ENCODE data around the gene PSPN.
"Not testable (repeated sequence)": the region's sequence is repeated elsewhere in the genome, so short reads cannot be mapped to it uniquely, and the experiment has no call there.

DNA sequence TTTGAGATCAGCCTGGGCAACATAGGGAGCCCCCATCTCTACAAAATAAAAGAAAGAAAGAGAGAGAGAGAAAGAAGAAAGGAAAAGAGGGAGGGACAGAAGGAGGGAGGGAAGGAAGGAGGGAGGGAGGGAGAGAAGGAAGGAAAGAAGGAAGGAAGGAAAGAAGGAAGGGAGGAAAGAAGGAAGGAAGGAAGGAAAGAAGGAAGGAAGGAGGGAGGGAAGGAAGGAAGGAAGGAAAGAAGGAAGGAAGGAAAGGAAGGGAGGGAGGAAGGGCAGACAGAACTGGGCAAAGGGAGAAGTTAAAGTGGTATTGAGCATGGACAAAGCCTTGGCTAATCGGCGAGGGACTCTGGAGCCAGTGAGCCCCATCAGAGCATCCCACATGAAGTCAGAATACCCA is 26.5 kb downstream of the PSPN start:
- TF ChIP-seq, protein P1, sequence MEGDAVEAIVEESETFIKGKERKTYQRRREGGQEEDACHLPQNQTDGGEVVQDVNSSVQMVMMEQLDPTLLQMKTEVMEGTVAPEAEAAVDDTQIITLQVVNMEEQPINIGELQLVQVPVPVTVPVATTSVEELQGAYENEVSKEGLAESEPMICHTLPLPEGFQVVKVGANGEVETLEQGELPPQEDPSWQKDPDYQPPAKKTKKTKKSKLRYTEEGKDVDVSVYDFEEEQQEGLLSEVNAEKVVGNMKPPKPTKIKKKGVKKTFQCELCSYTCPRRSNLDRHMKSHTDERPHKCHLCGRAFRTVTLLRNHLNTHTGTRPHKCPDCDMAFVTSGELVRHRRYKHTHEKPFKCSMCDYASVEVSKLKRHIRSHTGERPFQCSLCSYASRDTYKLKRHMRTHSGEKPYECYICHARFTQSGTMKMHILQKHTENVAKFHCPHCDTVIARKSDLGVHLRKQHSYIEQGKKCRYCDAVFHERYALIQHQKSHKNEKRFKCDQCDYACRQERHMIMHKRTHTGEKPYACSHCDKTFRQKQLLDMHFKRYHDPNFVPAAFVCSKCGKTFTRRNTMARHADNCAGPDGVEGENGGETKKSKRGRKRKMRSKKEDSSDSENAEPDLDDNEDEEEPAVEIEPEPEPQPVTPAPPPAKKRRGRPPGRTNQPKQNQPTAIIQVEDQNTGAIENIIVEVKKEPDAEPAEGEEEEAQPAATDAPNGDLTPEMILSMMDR (IDR thresholded peaks at IDR 0.05), result not testable (repeated sequence)
- not testable (repeated sequence) for TF ChIP-seq EZH2 (IDR thresholded peaks at IDR 0.05; ENCODE audit: borderline replicate concordance, insufficient read depth, low read depth, low read length, poor library complexity, severe bottlenecking)

All from B cell (primary cell).